Stomach (tissue), 4 donors: ENCODE measurements around the gene SSTR4.

Source experiments
- CTCF ChIP-seq, 7 experiments: fragments of 450-650 bp in 4 of 7; fragments of 200-600 bp in 3 of 7; sonication (generic) in 3 of 7; IDR thresholded peaks; one replicate each; pipeline ENCODE4 v1.5.1; 2016 to 2019; ENCODE audit warnings: antibody characterized with exemption in 7 of 7, control low read depth in 2 of 7, mild to moderate bottlenecking in 1 of 7
- POLR2A ChIP-seq, 4 donors: fragments of 450-650 bp; IDR thresholded peaks; one replicate each; pipeline ENCODE4 v1.6.1; 2016; ENCODE audit warnings: antibody characterized with exemption in 4 of 4, control low read depth in 2 of 4, mild to moderate bottlenecking in 1 of 4, moderate library complexity in 1 of 4
- POLR2AphosphoS5 ChIP-seq, 3 donors: sonication (generic); formaldehyde crosslinking; IDR thresholded peaks; one replicate each; pipeline ENCODE4 v1.6.1; 2016; ENCODE audit warnings: antibody characterized with exemption in 3 of 3

- TF ChIP-seq POLR2A (IDR thresholded peaks at IDR 0.05) (no peak), CTCF (IDR thresholded peaks at IDR 0.05) (no peak), POLR2AphosphoS5 (IDR thresholded peaks at IDR 0.05) (no peak)
Observed at GRCh38 chr20:23010096-23010495, 25.0 kb upstream of the SSTR4 start.
